Measurements from ENCODE around the gene ADTRP. TPM values are rescaled to one million over a fixed set of nuclear protein-coding genes. Genes with fewer than 3 reads are reported as not detected.
"Not testable (repeated sequence)": the region's sequence is repeated elsewhere in the genome, so short reads cannot be mapped to it uniquely, and the experiment has no call there.

The ADTRP gene
- total and polyA plus RNA-seq, 2 of the 13 experiments (the other 11 are each of a cell fraction or from before 2014, with no cell fraction given) = not detected

DNA sequence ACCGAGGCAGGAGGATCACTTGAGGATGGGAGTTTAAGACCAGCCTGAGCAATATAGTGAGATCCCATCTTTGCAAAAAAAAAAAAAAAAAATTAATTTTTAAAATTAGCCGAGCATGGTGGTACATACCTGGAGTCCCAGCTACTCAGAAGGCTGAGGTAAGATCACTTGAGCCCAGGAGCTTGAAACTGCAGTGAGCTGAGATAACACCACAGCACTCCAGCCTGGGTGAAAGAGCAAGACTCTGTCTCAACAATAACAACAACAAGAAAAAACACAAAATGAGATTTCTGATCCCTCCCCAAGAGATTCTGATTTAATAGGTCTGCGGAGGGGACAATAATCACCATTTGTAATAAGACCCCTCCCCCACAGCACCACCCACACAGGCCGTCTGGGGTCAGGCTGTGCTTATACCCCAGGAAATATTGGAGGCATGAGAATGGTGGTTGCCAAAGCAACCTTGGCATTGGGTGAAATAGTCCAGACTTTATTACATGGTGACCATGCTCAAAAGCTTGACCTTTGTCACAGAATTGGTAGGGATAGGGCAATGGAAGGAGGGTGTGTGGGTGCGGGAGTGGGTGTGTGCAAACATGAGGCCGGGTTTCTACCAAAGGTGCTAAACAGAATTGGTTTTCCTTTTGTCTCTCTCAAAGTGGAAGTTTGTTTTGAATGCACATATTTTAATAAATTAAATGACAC, 24.4 kb upstream of the ADTRP start (continued):
- TF ChIP-seq, protein P1, sequence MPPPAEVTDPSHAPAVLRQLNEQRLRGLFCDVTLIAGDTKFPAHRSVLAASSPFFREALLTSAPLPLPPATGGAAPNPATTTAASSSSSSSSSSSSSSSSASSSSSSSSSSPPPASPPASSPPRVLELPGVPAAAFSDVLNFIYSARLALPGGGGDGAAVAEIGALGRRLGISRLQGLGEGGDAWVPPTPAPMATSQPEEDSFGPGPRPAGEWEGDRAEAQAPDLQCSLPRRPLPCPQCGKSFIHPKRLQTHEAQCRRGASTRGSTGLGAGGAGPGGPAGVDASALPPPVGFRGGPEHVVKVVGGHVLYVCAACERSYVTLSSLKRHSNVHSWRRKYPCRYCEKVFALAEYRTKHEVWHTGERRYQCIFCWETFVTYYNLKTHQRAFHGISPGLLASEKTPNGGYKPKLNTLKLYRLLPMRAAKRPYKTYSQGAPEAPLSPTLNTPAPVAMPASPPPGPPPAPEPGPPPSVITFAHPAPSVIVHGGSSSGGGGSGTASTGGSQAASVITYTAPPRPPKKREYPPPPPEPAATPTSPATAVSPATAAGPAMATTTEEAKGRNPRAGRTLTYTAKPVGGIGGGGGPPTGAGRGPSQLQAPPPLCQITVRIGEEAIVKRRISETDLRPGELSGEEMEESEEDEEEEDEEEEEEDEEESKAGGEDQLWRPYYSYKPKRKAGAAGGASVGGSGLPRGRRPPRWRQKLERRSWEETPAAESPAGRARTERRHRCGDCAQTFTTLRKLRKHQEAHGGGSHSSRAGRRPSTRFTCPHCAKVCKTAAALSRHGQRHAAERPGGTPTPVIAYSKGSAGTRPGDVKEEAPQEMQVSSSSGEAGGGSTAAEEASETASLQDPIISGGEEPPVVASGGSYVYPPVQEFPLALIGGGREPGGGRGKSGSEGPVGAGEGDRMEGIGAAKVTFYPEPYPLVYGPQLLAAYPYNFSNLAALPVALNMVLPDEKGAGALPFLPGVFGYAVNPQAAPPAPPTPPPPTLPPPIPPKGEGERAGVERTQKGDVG (CRISPR knock-in tag; IDR thresholded peaks at IDR 0.05; ENCODE audit: borderline replicate concordance) = no peak
- TF ChIP-seq KDM1A (CRISPR knock-in tag; IDR thresholded peaks at IDR 0.05) (no peak), ZNF615 (CRISPR knock-in tag; IDR thresholded peaks at IDR 0.05; ENCODE audit: borderline replicate concordance) (no peak)
- TF ChIP-seq, protein P2, sequence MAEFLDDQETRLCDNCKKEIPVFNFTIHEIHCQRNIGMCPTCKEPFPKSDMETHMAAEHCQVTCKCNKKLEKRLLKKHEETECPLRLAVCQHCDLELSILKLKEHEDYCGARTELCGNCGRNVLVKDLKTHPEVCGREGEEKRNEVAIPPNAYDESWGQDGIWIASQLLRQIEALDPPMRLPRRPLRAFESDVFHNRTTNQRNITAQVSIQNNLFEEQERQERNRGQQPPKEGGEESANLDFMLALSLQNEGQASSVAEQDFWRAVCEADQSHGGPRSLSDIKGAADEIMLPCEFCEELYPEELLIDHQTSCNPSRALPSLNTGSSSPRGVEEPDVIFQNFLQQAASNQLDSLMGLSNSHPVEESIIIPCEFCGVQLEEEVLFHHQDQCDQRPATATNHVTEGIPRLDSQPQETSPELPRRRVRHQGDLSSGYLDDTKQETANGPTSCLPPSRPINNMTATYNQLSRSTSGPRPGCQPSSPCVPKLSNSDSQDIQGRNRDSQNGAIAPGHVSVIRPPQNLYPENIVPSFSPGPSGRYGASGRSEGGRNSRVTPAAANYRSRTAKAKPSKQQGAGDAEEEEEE (CRISPR knock-in tag; IDR thresholded peaks at IDR 0.05; ENCODE audit: borderline replicate concordance) = no peak
- TF ChIP-seq, protein P3, sequence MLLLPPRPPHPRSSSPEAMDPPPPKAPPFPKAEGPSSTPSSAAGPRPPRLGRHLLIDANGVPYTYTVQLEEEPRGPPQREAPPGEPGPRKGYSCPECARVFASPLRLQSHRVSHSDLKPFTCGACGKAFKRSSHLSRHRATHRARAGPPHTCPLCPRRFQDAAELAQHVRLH (CRISPR knock-in tag; IDR thresholded peaks at IDR 0.05; ENCODE audit: borderline replicate concordance, low read depth) = no peak

DNA sequence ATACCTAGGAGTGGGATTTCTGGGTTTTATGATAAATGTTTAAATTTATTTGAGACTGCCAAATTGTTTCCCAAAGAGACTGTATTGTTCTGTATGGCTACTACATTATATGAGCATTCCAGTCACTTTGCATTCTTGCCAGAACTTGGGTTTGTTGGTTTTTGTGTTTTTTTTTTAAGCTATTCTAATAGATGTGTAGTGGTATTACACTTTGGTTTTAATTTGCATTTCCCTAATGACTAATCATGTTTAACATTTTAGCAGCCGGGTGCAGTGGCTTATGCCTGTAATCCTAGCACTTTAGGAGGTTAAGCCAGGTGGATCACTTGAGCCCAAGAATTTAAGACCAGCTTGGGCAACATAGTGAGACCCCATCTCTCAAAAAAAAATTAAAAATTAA, 21.9 kb upstream of the ADTRP start:
- peaks cover 0 to 18% of the 10 kb centered on the region in 2 experiments; a peak in 2 of 5 replicates for H3K27me3 ChIP-seq (ENCODE audit: control insufficient read depth in 1 of 2, insufficient read depth in 2 of 2, low read length in 2 of 2)
- in situ Hi-C loops (cut with HindIII; ENCODE audit: extremely low pct_ligation_motif_present, low pct_unique_long_range_greater_than_20kb); H3K79me2 ChIP-seq (ENCODE audit: insufficient read depth, low read length); ATAC-seq; H3K4me2 ChIP-seq (ENCODE audit: low read depth, low read length); H3K4me1 ChIP-seq (ENCODE audit: insufficient read depth, low read length); H3K27ac ChIP-seq (ENCODE audit: extremely low read length, insufficient read depth, low read length); H3K36me3 ChIP-seq (replicated peaks in 1 of 2; ENCODE audit: control insufficient read depth in 1 of 2, insufficient read depth in 2 of 2, low read length in 2 of 2); FAIRE-seq; H3K9me3 ChIP-seq (ENCODE audit: low read length); CTCF ChIA-PET (ENCODE audit: low intra/inter-chr PET ratio, low total read pairs); DNase-seq (ENCODE audit: low spot score); intact Hi-C loops (cut with micrococcal nuclease; ENCODE audit: unreplicated experiment); POLR2A ChIA-PET; H3K4me3 ChIP-seq (replicated peaks in 1 of 3; ENCODE audit: insufficient read depth in 1 of 3, low read depth in 2 of 3, low read length in 3 of 3); BruUV-seq (replicated peaks); H3K9ac ChIP-seq (ENCODE audit: insufficient read depth, low read depth, low read length); H2AFZ ChIP-seq (ENCODE audit: low read length); H4K20me1 ChIP-seq (ENCODE audit: insufficient read depth, low read length): not testable (repeated sequence)
- WGBS (ENCODE audit: low lambda C conversion rate) = 3% methylated on average over 1 of the region's 1 CpG

Measured in HepG2 (cell line).